Esophagus muscularis mucosa (tissue), 4 donors: ENCODE results near the gene SNX8.

ENCODE experiments used
- CTCF ChIP-seq, 3 experiments: fragments of 200-600 bp in 2 of 3; fragments of 450-650 bp in 1 of 3; sonication (generic) in 2 of 3; IDR thresholded peaks; one replicate each; pipeline ENCODE4 v1.5.1; 2017 to 2019; ENCODE audit warnings: antibody characterized with exemption in 3 of 3, mild to moderate bottlenecking in 2 of 3, moderate library complexity in 1 of 3
- EP300 ChIP-seq: sonication (generic); formaldehyde crosslinking; IDR thresholded peaks from one replicate; pipeline ENCODE4 v1.6.1; 2017; ENCODE audit warnings: antibody characterized with exemption
- POLR2A ChIP-seq: fragments of 450-650 bp; IDR thresholded peaks from one replicate; pipeline ENCODE4 v1.6.1; 2017; ENCODE audit warnings: antibody characterized with exemption, moderate library complexity, mild to moderate bottlenecking, low read depth
- POLR2AphosphoS5 ChIP-seq, 2 donors: sonication (generic); formaldehyde crosslinking; IDR thresholded peaks; one replicate each; pipeline ENCODE4 v1.6.1; 2017; ENCODE audit warnings: antibody characterized with exemption in 2 of 2

DNA sequence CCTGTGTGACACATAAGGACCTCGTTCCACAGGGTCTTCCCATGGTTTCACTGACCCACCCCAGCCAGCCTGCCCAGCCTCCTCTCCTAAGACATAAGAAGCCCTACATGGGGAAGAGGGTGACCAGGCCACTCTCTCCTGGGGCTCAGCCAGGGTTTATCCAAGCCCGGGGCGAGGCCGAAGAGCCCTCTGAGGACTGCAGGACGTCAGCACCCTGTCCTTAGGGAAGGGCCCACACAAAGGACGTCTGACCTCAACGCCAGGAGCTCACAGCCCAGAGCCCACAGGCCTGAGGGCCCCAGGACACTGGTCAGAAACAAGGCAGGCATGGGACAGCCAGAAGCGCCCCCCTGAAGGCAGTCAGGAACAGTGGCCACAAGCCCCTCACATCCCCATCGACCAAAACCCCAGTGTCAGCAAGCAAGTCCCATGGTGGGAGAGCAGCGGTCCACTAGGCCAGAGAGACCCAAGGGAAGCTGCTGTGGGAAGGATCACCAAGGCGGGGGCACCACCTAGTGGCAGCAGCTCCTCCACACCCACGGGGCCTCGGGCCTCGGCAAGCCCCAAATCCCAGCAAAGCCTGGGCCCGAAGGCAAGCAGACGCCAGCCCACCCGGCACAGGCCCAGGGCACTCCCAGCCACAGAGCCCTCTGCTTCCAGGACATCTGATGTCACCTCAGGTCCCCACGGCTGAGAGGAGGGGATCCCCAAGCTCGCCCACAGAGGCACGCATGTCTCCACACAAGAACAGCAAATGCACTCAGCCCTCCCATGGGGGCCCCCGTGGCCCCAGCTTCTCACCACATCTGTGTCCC is 104.9 kb downstream of the SNX8 start:
- no peak for TF ChIP-seq POLR2A
- TF ChIP-seq CTCF (IDR thresholded peaks at IDR 0.05): peak; percentile 77 to 85 (median 78)
- no peak for TF ChIP-seq POLR2AphosphoS5 (IDR thresholded peaks at IDR 0.05)
- TF ChIP-seq EP300: no peak
